ENCODE data around the gene JAM3. TPM values are rescaled to one million over a fixed set of nuclear protein-coding genes. Genes with fewer than 3 reads are reported as not detected.

The JAM3 gene
- total and polyA plus RNA-seq, 2 donors (not counting 1 experiment from before 2014, with no cell fraction given) = 13.5 to 29.6 TPM

DNA sequence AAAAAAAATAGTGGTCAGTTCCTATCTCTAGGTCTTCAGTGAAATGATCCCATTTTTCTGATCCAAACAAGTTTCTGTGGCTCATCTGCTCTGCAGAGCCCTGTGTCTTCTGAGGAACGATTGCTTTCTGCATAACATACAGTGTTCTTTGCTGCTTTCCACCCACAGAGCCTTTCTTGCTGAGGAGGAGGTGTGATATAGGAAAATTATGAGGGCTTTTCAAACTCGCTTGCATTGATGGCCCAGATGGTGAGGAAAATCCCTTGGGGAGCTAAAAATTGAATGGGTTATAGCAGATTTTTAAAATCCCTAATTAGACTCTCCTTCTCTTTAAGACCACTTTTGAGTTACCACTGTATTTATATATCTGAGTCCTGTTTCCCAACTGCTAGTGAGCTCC lies 31.3 kb downstream of the JAM3 start:
- POLR2A ChIA-PET = no interaction called here
- ATAC-seq (ENCODE audit: low read depth) = no peak

GRCh38 chr11:134101282-134101681 lies 32.4 kb downstream of the JAM3 start:
- ChIA-PET CTCF (interaction anchor here (2.7 kb wide), 1 partner anchor 51 kb away, joined by 11 read pairs; no protein-coding TSS in a partner anchor), POLR2A (no interaction called here)
- no peak overlapping the region for H3K4me3 Mint-ChIP-seq
- H3K4me2 ChIP-seq (replicated peaks; ENCODE audit: low read depth, low read length, poor library complexity, severe bottlenecking) = no peak overlapping the region
- H3K9ac ChIP-seq (ENCODE audit: low read length) = no peak overlapping the region
- no peak overlapping the region for H3K27ac Mint-ChIP-seq
- ATAC-seq (ENCODE audit: low read depth) (no peak), DNase-seq (no peak)
- H3K9me3 Mint-ChIP-seq (ENCODE audit: insufficient read depth) = no peaks in the 10 kb centered on the region
- H3K4me3 ChIP-seq (ENCODE audit: control extremely low read depth in 1 of 5, extremely low read depth in 1 of 5, insufficient read depth in 1 of 5, low read depth in 2 of 5, low read length in 4 of 5) = no peak overlapping the region
- no peak overlapping the region for H3K27ac ChIP-seq (ENCODE audit: low read length in 2 of 2)
- H3K9me3 ChIP-seq (ENCODE audit: control extremely low read depth in 1 of 3, control insufficient read depth in 2 of 3, insufficient read depth in 1 of 3, low read length in 2 of 3) = no peaks in the 10 kb centered on the region
- intact Hi-C loops (cut with micrococcal nuclease) = no loop called here
- no peak overlapping the region for H2AFZ ChIP-seq (ENCODE audit: insufficient read depth, low read depth, low read length, poor library complexity, severe bottlenecking)
- peaks cover 18% of the 10 kb centered on the region for H3K79me2 ChIP-seq (ENCODE audit: control insufficient read depth, insufficient read depth, low read length)
- TF ChIP-seq EZH2 (IDR thresholded peaks at IDR 0.05; ENCODE audit: borderline replicate concordance, insufficient read depth, low read depth, low read length, poor library complexity, severe bottlenecking) (no peak), CTCF (IDR thresholded peaks at IDR 0.05) (no peak)
- no peaks in the 10 kb centered on the region for H3K27me3 Mint-ChIP-seq
- H3K4me1 Mint-ChIP-seq = peaks cover 7% of the 10 kb centered on the region
- H3K27me3 ChIP-seq (replicated peaks in 1 of 4; ENCODE audit: control extremely low read depth in 1 of 4, control insufficient read depth in 3 of 4, insufficient read depth in 4 of 4, low read length in 3 of 4) = no peaks in the 10 kb centered on the region
- H4K20me1 ChIP-seq (ENCODE audit: control insufficient read depth, insufficient read depth, low read length, poor library complexity, severe bottlenecking) = peaks cover 26% of the 10 kb centered on the region
- no peaks in the 10 kb centered on the region for H3K4me1 ChIP-seq (ENCODE audit: control insufficient read depth in 2 of 2, insufficient read depth in 2 of 2, low read length in 2 of 2)
- H3K36me3 ChIP-seq (replicated peaks in 1 of 2; ENCODE audit: control extremely low read depth in 1 of 2, control insufficient read depth in 1 of 2, extremely low read depth in 1 of 2, insufficient read depth in 2 of 2, low read length in 1 of 2) = no peaks in the 10 kb centered on the region

More for the DNA sequence above, 31.3 kb downstream of the JAM3 start:
- Histone ChIP-seq H3K9ac (ENCODE audit: low read length) (no peak overlapping the region), H3K4me2 (replicated peaks; ENCODE audit: low read depth, low read length, poor library complexity, severe bottlenecking) (no peak overlapping the region), H3K36me3 (replicated peaks in 1 of 2; ENCODE audit: control extremely low read depth in 1 of 2, control insufficient read depth in 1 of 2, extremely low read depth in 1 of 2, insufficient read depth in 2 of 2, low read length in 1 of 2) (no peaks in the 10 kb centered on the region), H3K9me3 (ENCODE audit: control extremely low read depth in 1 of 3, control insufficient read depth in 2 of 3, insufficient read depth in 1 of 3, low read length in 2 of 3) (no peaks in the 10 kb centered on the region), H3K79me2 (ENCODE audit: control insufficient read depth, insufficient read depth, low read length) (peaks cover 18% of the 10 kb centered on the region), H4K20me1 (ENCODE audit: control insufficient read depth, insufficient read depth, low read length, poor library complexity, severe bottlenecking) (peaks cover 26% of the 10 kb centered on the region), H2AFZ (ENCODE audit: insufficient read depth, low read depth, low read length, poor library complexity, severe bottlenecking) (no peak overlapping the region), H3K27me3 (replicated peaks in 1 of 4; ENCODE audit: control extremely low read depth in 1 of 4, control insufficient read depth in 3 of 4, insufficient read depth in 4 of 4, low read length in 3 of 4) (no peaks in the 10 kb centered on the region), H3K27ac (ENCODE audit: low read length in 2 of 2) (no peak overlapping the region), H3K4me3 (ENCODE audit: control extremely low read depth in 1 of 5, extremely low read depth in 1 of 5, insufficient read depth in 1 of 5, low read depth in 2 of 5, low read length in 4 of 5) (no peak overlapping the region), H3K4me1 (ENCODE audit: control insufficient read depth in 2 of 2, insufficient read depth in 2 of 2, low read length in 2 of 2) (no peaks in the 10 kb centered on the region)
- Mint-ChIP-seq H3K9me3 (ENCODE audit: insufficient read depth) (no peaks in the 10 kb centered on the region), H3K27me3 (no peaks in the 10 kb centered on the region), H3K4me1 (peaks cover 10% of the 10 kb centered on the region), H3K27ac (no peak overlapping the region), H3K4me3 (no peak overlapping the region)
- intact Hi-C loops (cut with micrococcal nuclease) = no loop called here
- no peak for TF ChIP-seq CTCF (IDR thresholded peaks at IDR 0.05)
- TF ChIP-seq EZH2 (IDR thresholded peaks at IDR 0.05; ENCODE audit: borderline replicate concordance, insufficient read depth, low read depth, low read length, poor library complexity, severe bottlenecking) = no peak
- CTCF ChIA-PET = interaction anchor here (2.7 kb wide), 1 partner anchor 50 kb away, joined by 11 read pairs; no protein-coding TSS in a partner anchor
- no peak for DNase-seq
- 67% methylated on average over 1 of the region's 2 CpGs for WGBS (ENCODE audit: insufficient coverage)

All from B cell (primary cell).